T-helper 2 cell treated with Interferon-gamma antibody and Interleukin-4, amounts not matched to agents 5 μg/mL and 100 μg/mL, for 36 hours (primary cell): ENCODE measurements around the gene CASK.

ENCODE experiments used
- DNase-seq: peaks from one replicate; pipeline ENCODE4 v3.0.0; 2021; ENCODE audit warnings: low spot score
- H3K27ac Mint-ChIP-seq: one replicate; pipeline ENCODE4 v1.8.0; 2021; ENCODE audit warnings: mild to moderate bottlenecking, mixed read lengths
- H3K27me3 Mint-ChIP-seq: one replicate; pipeline ENCODE4 v1.8.0; 2021; ENCODE audit warnings: low read depth, mixed read lengths
- H3K36me3 Mint-ChIP-seq: one replicate; pipeline ENCODE4 v1.8.0; 2021; ENCODE audit warnings: low read depth, mixed read lengths
- H3K4me1 Mint-ChIP-seq: one replicate; pipeline ENCODE4 v1.8.0; 2021; ENCODE audit warnings: low read depth, mixed read lengths
- H3K4me3 Mint-ChIP-seq: one replicate; pipeline ENCODE4 v1.8.0; 2022; ENCODE audit warnings: mild to moderate bottlenecking, moderate library complexity, mixed read lengths
- H3K9me3 Mint-ChIP-seq: one replicate; pipeline ENCODE4 v1.8.0; 2021; ENCODE audit warnings: mixed read lengths

CASK gene, protein sequence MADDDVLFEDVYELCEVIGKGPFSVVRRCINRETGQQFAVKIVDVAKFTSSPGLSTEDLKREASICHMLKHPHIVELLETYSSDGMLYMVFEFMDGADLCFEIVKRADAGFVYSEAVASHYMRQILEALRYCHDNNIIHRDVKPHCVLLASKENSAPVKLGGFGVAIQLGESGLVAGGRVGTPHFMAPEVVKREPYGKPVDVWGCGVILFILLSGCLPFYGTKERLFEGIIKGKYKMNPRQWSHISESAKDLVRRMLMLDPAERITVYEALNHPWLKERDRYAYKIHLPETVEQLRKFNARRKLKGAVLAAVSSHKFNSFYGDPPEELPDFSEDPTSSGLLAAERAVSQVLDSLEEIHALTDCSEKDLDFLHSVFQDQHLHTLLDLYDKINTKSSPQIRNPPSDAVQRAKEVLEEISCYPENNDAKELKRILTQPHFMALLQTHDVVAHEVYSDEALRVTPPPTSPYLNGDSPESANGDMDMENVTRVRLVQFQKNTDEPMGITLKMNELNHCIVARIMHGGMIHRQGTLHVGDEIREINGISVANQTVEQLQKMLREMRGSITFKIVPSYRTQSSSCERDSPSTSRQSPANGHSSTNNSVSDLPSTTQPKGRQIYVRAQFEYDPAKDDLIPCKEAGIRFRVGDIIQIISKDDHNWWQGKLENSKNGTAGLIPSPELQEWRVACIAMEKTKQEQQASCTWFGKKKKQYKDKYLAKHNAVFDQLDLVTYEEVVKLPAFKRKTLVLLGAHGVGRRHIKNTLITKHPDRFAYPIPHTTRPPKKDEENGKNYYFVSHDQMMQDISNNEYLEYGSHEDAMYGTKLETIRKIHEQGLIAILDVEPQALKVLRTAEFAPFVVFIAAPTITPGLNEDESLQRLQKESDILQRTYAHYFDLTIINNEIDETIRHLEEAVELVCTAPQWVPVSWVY

GRCh38 chrX:41923211-41923977, at the start of gene CASK:
Gene CASK, minus strand, starts transcription at chrX:41923554. Its CDS starts 566 bp downstream, at chrX:41922988.
- H3K27me3 Mint-ChIP-seq, result no peaks in the 10 kb centered on the region
- H3K36me3 Mint-ChIP-seq, result peaks cover 5% of the 10 kb centered on the region
- H3K27ac Mint-ChIP-seq, result peak within 1 kb of the TSS; percentile 91
- peak; percentile 90 for DNase-seq
- peak within 1 kb of the TSS; percentile 93 for H3K4me3 Mint-ChIP-seq
- peaks cover 22% of the 10 kb centered on the region for H3K4me1 Mint-ChIP-seq
- no peaks in the 10 kb centered on the region for H3K9me3 Mint-ChIP-seq

DNA sequence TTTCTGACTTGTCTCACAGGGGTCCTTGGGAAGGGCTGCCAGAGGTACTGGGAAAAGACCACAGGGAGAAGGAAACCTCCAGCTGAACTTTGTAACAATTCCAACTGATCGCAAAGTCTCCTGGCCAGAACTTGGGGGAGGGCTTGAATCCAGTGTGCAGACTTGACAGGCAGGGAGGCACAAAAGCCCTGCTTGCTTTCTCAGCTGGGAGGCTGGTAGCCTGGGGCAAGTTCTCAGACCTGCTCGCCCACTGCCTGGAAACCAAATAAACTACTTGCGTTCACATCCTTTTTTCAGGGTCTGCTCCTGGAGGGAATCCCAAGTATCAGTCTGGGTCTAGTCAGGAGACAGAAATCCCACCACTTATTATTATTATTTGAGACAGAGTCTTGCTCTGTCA, 48.0 kb upstream of the CASK start:
- no peak overlapping the region for H3K27ac Mint-ChIP-seq
- H3K9me3 Mint-ChIP-seq, result no peaks in the 10 kb centered on the region

DNA sequence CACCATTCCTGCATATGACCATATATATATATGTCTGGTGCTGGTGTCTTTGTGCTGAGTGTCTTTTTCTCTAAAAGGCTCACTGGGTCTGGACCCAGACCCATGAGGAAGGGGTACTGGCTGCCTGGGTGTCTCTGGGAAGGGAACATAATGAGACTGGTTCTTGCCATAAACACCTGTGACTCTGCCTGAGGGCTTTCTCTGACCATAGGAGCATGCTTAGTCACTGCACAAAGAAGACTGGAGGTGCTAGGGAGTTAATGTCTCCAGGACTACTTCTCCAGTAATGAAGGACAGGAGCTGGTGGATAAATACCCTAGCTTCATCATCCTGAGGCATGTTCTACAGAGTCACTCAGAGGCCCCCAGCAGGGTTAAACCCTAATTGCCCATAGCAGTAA, 47.1 kb upstream of the CASK start:
- no peak for DNase-seq
- Mint-ChIP-seq H3K9me3 (no peaks in the 10 kb centered on the region), H3K4me1 (no peaks in the 10 kb centered on the region), H3K4me3 (no peak overlapping the region), H3K27ac (no peak overlapping the region), H3K36me3 (no peaks in the 10 kb centered on the region), H3K27me3 (no peaks in the 10 kb centered on the region)

More for the DNA sequence above, 48.0 kb upstream of the CASK start:
- Mint-ChIP-seq H3K4me3 (no peak overlapping the region), H3K4me1 (no peaks in the 10 kb centered on the region), H3K27me3 (no peaks in the 10 kb centered on the region), H3K36me3 (no peaks in the 10 kb centered on the region)
- no peak for DNase-seq

DNA sequence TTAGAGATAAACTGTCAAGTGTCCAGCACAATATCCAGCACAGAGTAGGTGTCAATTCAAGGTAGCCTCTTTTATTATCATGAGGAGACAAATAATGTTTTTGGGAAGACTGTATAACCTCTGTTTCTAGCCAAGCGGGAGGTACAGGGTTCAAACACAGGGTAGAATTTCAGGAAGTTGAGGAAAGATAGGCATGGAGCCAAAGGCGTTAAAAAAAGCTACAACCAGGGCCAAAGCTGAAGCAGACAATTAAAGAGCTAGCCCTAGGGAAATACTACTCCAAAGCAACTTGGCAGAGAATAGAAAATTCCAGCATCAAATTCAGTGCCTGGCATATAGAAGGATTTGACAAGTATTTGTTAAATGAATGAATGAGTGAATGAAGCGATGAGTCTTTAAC, 40.0 kb upstream of the CASK start:
- H3K36me3 Mint-ChIP-seq, result no peaks in the 10 kb centered on the region
- DNase-seq, result no peak
- peaks cover 2% of the 10 kb centered on the region for H3K27me3 Mint-ChIP-seq
- no peak overlapping the region for H3K4me3 Mint-ChIP-seq
- no peak overlapping the region for H3K27ac Mint-ChIP-seq
- peaks cover 1% of the 10 kb centered on the region for H3K4me1 Mint-ChIP-seq
- H3K9me3 Mint-ChIP-seq, result no peaks in the 10 kb centered on the region

GRCh38 chrX:41960142-41960541, 36.8 kb upstream of the CASK start:
- no peak for DNase-seq
- H3K4me3 Mint-ChIP-seq, result no peak overlapping the region
- peak overlapping the region; percentile 6 for H3K27ac Mint-ChIP-seq
- H3K27me3 Mint-ChIP-seq, result peaks cover 2% of the 10 kb centered on the region
- peaks cover 1% of the 10 kb centered on the region for H3K4me1 Mint-ChIP-seq
- H3K9me3 Mint-ChIP-seq, result no peaks in the 10 kb centered on the region
- no peaks in the 10 kb centered on the region for H3K36me3 Mint-ChIP-seq

- H3K4me3 Mint-ChIP-seq, result no peak overlapping the region
- no peaks in the 10 kb centered on the region for H3K36me3 Mint-ChIP-seq
- no peak overlapping the region for H3K27ac Mint-ChIP-seq
- H3K27me3 Mint-ChIP-seq, result peaks cover 2% of the 10 kb centered on the region
- H3K4me1 Mint-ChIP-seq, result peaks cover 1% of the 10 kb centered on the region
- DNase-seq, result no peak
- no peaks in the 10 kb centered on the region for H3K9me3 Mint-ChIP-seq
These were observed 35.5 kb upstream of the CASK start for GRCh38 chrX:41958861-41959260.

DNA sequence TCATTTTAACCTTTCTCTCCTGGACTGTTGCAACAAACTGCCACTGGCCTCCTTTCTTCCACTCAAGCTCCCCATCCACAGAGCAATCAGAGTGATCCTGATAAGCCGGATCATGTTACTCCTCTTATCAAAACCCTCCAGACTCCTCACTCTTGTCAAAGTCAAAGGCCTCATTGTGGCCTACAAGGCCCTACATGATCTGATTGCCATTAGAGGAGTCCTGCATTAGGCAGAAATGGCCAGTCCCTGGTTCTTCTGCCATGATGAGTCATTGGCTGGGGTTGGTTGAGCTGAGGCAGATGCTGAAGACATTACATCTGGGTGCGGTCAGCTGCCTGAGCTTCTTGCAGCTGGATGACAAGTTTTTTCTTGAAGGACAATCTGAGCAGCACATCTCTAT, 32.7 kb upstream of the CASK start:
- Mint-ChIP-seq H3K4me1 (peaks cover 1% of the 10 kb centered on the region), H3K36me3 (no peaks in the 10 kb centered on the region), H3K27me3 (peaks cover 2% of the 10 kb centered on the region), H3K4me3 (no peak overlapping the region), H3K9me3 (no peaks in the 10 kb centered on the region), H3K27ac (no peak overlapping the region)
- no peak for DNase-seq

GRCh38 chrX:41952102-41952501, 28.7 kb upstream of the CASK start:
- no peak for DNase-seq
- H3K9me3 Mint-ChIP-seq, result no peaks in the 10 kb centered on the region
- no peaks in the 10 kb centered on the region for H3K27me3 Mint-ChIP-seq
- H3K4me1 Mint-ChIP-seq, result no peaks in the 10 kb centered on the region
- no peak overlapping the region for H3K27ac Mint-ChIP-seq
- no peaks in the 10 kb centered on the region for H3K36me3 Mint-ChIP-seq
- H3K4me3 Mint-ChIP-seq, result no peak overlapping the region

DNA sequence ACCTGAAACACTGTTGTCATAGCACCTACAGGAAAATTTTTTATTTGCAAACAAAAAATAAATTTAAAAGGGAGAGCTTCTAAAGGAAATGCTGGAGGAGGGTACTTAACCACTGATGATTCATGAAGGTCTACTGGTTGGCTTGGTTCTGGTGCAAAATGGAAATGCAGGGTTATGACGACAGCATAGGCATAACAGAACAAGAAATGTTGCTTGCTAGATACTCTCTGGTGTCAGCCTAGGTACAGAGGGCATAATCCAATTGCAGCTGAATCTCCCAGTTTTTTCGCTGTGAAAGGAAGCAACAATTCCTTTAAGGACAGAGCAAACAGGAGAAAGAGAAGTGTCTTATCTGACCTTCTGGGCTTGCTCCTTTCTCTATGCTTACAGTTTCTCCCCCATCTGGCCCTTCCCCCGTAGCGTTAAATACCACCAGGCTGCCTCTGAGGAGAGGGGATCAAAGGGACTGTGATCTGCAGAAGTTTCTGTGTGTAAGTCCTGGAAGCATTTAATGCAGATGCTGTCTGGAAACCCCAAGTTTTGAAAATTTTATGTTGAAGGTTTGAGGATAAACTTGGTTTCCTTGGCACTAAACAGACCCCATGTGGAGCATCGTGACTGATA, 23.7 kb upstream of the CASK start:
- H3K27ac Mint-ChIP-seq, result no peak overlapping the region
- no peak for DNase-seq
- H3K36me3 Mint-ChIP-seq, result no peaks in the 10 kb centered on the region
- no peaks in the 10 kb centered on the region for H3K27me3 Mint-ChIP-seq
- peaks cover 4% of the 10 kb centered on the region for H3K4me1 Mint-ChIP-seq
- no peak overlapping the region for H3K4me3 Mint-ChIP-seq
- no peaks in the 10 kb centered on the region for H3K9me3 Mint-ChIP-seq

- H3K27ac Mint-ChIP-seq, result no peak overlapping the region
- H3K9me3 Mint-ChIP-seq, result no peaks in the 10 kb centered on the region
- peaks cover 4% of the 10 kb centered on the region for H3K4me1 Mint-ChIP-seq
- H3K4me3 Mint-ChIP-seq, result no peak overlapping the region
- DNase-seq, result no peak
- H3K27me3 Mint-ChIP-seq, result peaks cover 3% of the 10 kb centered on the region
- H3K36me3 Mint-ChIP-seq, result no peaks in the 10 kb centered on the region
These were observed 22.9 kb upstream of the CASK start for GRCh38 chrX:41946235-41946634.

- Mint-ChIP-seq H3K27ac (no peak overlapping the region), H3K4me3 (no peak overlapping the region), H3K36me3 (peaks cover 5% of the 10 kb centered on the region), H3K4me1 (peaks cover 13% of the 10 kb centered on the region), H3K27me3 (peaks cover 2% of the 10 kb centered on the region), H3K9me3 (peaks cover 5% of the 10 kb centered on the region)
- DNase-seq, result no peak
These were observed 12.5 kb upstream of the CASK start for GRCh38 chrX:41935832-41936231.

DNA sequence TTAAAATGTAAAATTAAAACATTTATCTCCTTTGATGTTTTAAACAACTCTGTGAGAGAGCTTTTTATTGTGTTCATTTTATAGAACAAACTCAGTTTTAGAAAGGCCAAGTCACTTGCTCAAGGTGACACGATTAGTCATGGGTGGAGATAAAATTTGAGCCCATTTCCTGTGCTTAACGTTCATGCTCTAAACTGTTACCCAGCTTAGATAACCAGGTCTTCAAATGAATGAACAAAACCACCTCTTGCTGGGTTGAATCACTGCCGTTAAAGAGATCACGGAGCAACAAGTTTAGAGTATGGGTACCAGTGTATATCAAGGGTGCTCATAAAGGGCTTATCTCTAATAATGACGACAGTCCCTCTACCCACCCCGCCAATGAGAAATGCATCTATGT, 10.2 kb upstream of the CASK start:
- Mint-ChIP-seq H3K27ac (no peak overlapping the region), H3K4me3 (no peak overlapping the region), H3K27me3 (peaks cover 2% of the 10 kb centered on the region), H3K9me3 (peaks cover 5% of the 10 kb centered on the region), H3K4me1 (peaks cover 13% of the 10 kb centered on the region), H3K36me3 (peaks cover 5% of the 10 kb centered on the region)
- no peak for DNase-seq

DNA sequence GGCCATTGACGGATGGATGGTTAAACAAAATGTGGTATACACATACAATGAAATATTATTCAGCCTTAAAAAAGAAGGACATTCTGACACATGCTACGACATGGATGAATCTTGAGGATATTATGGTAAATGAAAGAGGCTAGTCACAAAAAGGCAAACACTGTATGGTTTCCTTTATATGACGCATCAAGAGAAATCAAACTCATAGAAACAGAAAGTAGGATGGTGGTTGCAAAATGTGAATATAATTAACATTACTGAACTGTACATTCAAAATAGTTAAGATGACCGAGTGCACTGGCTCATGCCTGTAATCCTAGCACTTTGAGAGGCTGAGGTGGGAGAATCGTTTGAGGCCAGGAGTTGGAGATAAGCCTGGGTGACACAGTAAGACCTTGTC, 9.5 kb upstream of the CASK start:
- Mint-ChIP-seq H3K4me1 (peaks cover 8% of the 10 kb centered on the region), H3K4me3 (peak overlapping the region; percentile 24), H3K36me3 (peaks cover 5% of the 10 kb centered on the region), H3K9me3 (peaks cover 5% of the 10 kb centered on the region), H3K27ac (peak overlapping the region; percentile 57), H3K27me3 (peaks cover 2% of the 10 kb centered on the region)
- no peak for DNase-seq
